ENCODE measurements around the gene NFIA.
"Not testable (repeated sequence)": the region's sequence is repeated elsewhere in the genome, so short reads cannot be mapped to it uniquely, and the experiment has no call there.

NFIA gene

GRCh38 chr1:61109158-61109557 is 26.8 kb downstream of the NFIA start:
- DNase-seq = no peak

- DNase-seq = no peak
These were observed 27.5 kb downstream of the NFIA start for GRCh38 chr1:61109910-61110309.

- DNase-seq = no peak
These were observed 28.2 kb downstream of the NFIA start for GRCh38 chr1:61110554-61110953.

GRCh38 chr1:61111084-61112004 is 29.0 kb downstream of the NFIA start:
- DNase-seq = no peak

GRCh38 chr1:61114178-61114870 is 32.0 kb downstream of the NFIA start:
- no peak for DNase-seq

- DNase-seq = no peak
These were observed 33.1 kb downstream of the NFIA start for GRCh38 chr1:61115436-61115835.

- no peak for DNase-seq
These were observed 34.1 kb downstream of the NFIA start for GRCh38 chr1:61116421-61116820.

GRCh38 chr1:61117283-61117682 is 34.9 kb downstream of the NFIA start:
- no peak for DNase-seq

- DNase-seq = peak in 1 of 2 experiments; percentile 5
These were observed 36.7 kb downstream of the NFIA start for GRCh38 chr1:61119085-61119484.

GRCh38 chr1:61120246-61120840 is 38.0 kb downstream of the NFIA start:
- no peak for DNase-seq

GRCh38 chr1:61120998-61121397 is 38.6 kb downstream of the NFIA start:
- DNase-seq = no peak

GRCh38 chr1:61121631-61122030 is 39.3 kb downstream of the NFIA start:
- no peak for DNase-seq

- DNase-seq = no peak
These were observed 40.0 kb downstream of the NFIA start for GRCh38 chr1:61122389-61122788.

- no peak for DNase-seq
These were observed 41.0 kb downstream of the NFIA start for GRCh38 chr1:61123326-61123725.

- DNase-seq = no peak
These were observed 41.7 kb downstream of the NFIA start for GRCh38 chr1:61124078-61124477.

- no peak for DNase-seq
These were observed 42.3 kb downstream of the NFIA start for GRCh38 chr1:61124696-61125095.

- DNase-seq = no peak
These were observed 42.9 kb downstream of the NFIA start for GRCh38 chr1:61125263-61125662.

GRCh38 chr1:61125895-61126294 is 43.5 kb downstream of the NFIA start:
- DNase-seq = no peak

GRCh38 chr1:61126843-61127242 is 44.5 kb downstream of the NFIA start:
- DNase-seq = not testable (repeated sequence)

- DNase-seq = no peak
These were observed 48.1 kb downstream of the NFIA start for GRCh38 chr1:61130338-61131000.

- no peak for DNase-seq
These were observed 48.9 kb downstream of the NFIA start for GRCh38 chr1:61131248-61131647.

- DNase-seq = no peak
These were observed 49.4 kb downstream of the NFIA start for GRCh38 chr1:61131716-61132115.

GRCh38 chr1:61132176-61132638 is 49.8 kb downstream of the NFIA start:
- no peak for DNase-seq

Data from SHP77 (cell line).